ENCODE measurements around the gene NR1H4.
"Not testable (repeated sequence)": the region's sequence is repeated elsewhere in the genome, so short reads cannot be mapped to it uniquely, and the experiment has no call there.

The NR1H4 gene

GRCh38 chr12:100473716-100474150 is at the start of gene NR1H4:
TSS of gene NR1H4 (plus strand) at chr12:100473866. CDS start at chr12:100493324, 19,458 bp downstream.
- no peaks in the 10 kb centered on the region for H3K9me3 ChIP-seq (ENCODE audit: control insufficient read depth, low read depth, low read length)
- H3K9ac ChIP-seq (ENCODE audit: low read length), result no peak within 1 kb of the TSS
- H3K27me3 ChIP-seq (ENCODE audit: control insufficient read depth, insufficient read depth, low read length), result no peaks in the 10 kb centered on the region
- no peaks in the 10 kb centered on the region for H3K4me1 ChIP-seq (ENCODE audit: control insufficient read depth, low read depth, low read length)
- no peak within 1 kb of the TSS for H3K27ac ChIP-seq (ENCODE audit: low read length)
- H3K36me3 ChIP-seq (ENCODE audit: control insufficient read depth, low read depth, low read length), result no peaks in the 10 kb centered on the region
- H3K4me3 ChIP-seq (ENCODE audit: low read length), result no peak within 1 kb of the TSS

DNA sequence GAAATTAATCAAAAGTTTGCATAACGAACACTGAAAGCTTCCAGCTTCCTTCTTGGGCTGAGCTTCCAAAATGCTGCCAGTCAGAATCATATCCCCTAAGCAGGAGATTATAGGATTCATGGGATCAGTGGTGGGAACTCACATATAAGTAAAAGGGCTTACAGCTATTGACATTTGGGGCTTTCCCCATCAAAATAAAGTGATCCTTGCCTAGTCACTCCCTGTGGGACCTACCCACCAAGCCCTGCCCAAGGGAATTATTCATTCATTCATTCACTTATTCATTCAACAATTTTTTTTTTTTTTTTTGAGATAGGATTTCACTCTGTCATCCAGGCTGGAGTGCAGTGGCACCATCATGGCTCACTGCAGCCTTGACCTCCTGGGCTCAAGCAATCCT is 47.5 kb upstream of the NR1H4 start:
- no peaks in the 10 kb centered on the region for H3K27me3 ChIP-seq (ENCODE audit: control insufficient read depth, insufficient read depth, low read length)
- H3K9ac ChIP-seq (ENCODE audit: low read length), result no peak overlapping the region
- no peak overlapping the region for H3K27ac ChIP-seq (ENCODE audit: low read length)
- no peak overlapping the region for H3K4me3 ChIP-seq (ENCODE audit: low read length)
- no peaks in the 10 kb centered on the region for H3K36me3 ChIP-seq (ENCODE audit: control insufficient read depth, low read depth, low read length)
- H3K4me1 ChIP-seq (ENCODE audit: control insufficient read depth, low read depth, low read length), result no peaks in the 10 kb centered on the region
- no peaks in the 10 kb centered on the region for H3K9me3 ChIP-seq (ENCODE audit: control insufficient read depth, low read depth, low read length)

GRCh38 chr12:100427078-100427477 is 46.6 kb upstream of the NR1H4 start:
- H3K27ac ChIP-seq (ENCODE audit: low read length), result no peak overlapping the region
- no peaks in the 10 kb centered on the region for H3K27me3 ChIP-seq (ENCODE audit: control insufficient read depth, insufficient read depth, low read length)
- H3K9me3 ChIP-seq (ENCODE audit: control insufficient read depth, low read depth, low read length), result no peaks in the 10 kb centered on the region
- H3K4me1 ChIP-seq (ENCODE audit: control insufficient read depth, low read depth, low read length), result no peaks in the 10 kb centered on the region
- H3K36me3 ChIP-seq (ENCODE audit: control insufficient read depth, low read depth, low read length), result no peaks in the 10 kb centered on the region
- no peak overlapping the region for H3K4me3 ChIP-seq (ENCODE audit: low read length)
- H3K9ac ChIP-seq (ENCODE audit: low read length), result no peak overlapping the region

DNA sequence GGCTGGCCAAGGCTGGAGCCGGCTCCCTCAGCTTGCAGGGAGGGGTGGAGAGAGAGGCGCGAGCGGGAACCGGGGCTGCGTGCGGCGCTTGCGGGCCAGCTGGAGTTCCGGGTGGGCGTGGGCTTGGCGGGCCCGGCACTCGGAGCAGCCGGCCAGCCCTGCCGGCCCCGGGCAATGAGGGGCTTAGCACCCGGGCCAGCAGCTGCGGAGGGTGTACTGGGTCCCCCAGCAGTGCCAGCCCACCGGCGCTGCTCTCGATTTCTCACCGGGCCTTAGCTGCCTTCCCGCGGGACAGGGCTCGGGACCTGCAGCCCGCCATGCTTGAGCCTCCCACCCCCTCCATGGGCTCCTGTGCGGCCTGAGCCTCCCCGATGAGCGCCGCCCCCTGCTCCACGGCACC is 43.4 kb upstream of the NR1H4 start:
- not testable (repeated sequence) for H3K4me3 ChIP-seq (ENCODE audit: low read length); H3K9ac ChIP-seq (ENCODE audit: low read length); H3K27me3 ChIP-seq (ENCODE audit: control insufficient read depth, insufficient read depth, low read length); H3K9me3 ChIP-seq (ENCODE audit: control insufficient read depth, low read depth, low read length); H3K36me3 ChIP-seq (ENCODE audit: control insufficient read depth, low read depth, low read length); H3K4me1 ChIP-seq (ENCODE audit: control insufficient read depth, low read depth, low read length); H3K27ac ChIP-seq (ENCODE audit: low read length)

DNA sequence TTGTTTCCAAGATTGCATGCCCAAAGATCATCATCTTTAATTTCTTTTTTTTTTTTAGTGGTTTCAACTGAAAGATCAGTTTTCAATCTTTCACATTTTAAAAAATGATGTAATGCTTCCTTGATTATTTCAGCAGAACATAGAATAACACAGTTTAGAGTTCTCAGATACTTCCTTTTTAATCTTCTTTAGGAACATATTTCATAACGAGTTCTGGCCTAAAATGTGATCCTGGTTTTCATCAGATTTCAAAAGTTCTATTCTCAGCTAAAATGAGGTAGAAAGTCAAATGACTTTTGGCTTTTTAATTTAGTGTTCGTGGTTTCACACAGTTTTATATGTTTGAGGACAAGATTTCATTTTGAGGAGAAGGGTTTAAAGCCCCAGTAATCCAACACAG is 40.0 kb upstream of the NR1H4 start:
- Histone ChIP-seq H3K27me3 (ENCODE audit: control insufficient read depth, insufficient read depth, low read length) (no peaks in the 10 kb centered on the region), H3K4me1 (ENCODE audit: control insufficient read depth, low read depth, low read length) (no peaks in the 10 kb centered on the region), H3K4me3 (ENCODE audit: low read length) (no peak overlapping the region), H3K36me3 (ENCODE audit: control insufficient read depth, low read depth, low read length) (no peaks in the 10 kb centered on the region), H3K9me3 (ENCODE audit: control insufficient read depth, low read depth, low read length) (no peaks in the 10 kb centered on the region), H3K9ac (ENCODE audit: low read length) (no peak overlapping the region), H3K27ac (ENCODE audit: low read length) (no peak overlapping the region)

GRCh38 chr12:100434177-100434576 is 39.5 kb upstream of the NR1H4 start:
- Histone ChIP-seq H3K9ac (ENCODE audit: low read length) (no peak overlapping the region), H3K4me1 (ENCODE audit: control insufficient read depth, low read depth, low read length) (no peaks in the 10 kb centered on the region), H3K27me3 (ENCODE audit: control insufficient read depth, insufficient read depth, low read length) (no peaks in the 10 kb centered on the region), H3K36me3 (ENCODE audit: control insufficient read depth, low read depth, low read length) (no peaks in the 10 kb centered on the region), H3K4me3 (ENCODE audit: low read length) (no peak overlapping the region), H3K9me3 (ENCODE audit: control insufficient read depth, low read depth, low read length) (no peaks in the 10 kb centered on the region), H3K27ac (ENCODE audit: low read length) (no peak overlapping the region)

DNA sequence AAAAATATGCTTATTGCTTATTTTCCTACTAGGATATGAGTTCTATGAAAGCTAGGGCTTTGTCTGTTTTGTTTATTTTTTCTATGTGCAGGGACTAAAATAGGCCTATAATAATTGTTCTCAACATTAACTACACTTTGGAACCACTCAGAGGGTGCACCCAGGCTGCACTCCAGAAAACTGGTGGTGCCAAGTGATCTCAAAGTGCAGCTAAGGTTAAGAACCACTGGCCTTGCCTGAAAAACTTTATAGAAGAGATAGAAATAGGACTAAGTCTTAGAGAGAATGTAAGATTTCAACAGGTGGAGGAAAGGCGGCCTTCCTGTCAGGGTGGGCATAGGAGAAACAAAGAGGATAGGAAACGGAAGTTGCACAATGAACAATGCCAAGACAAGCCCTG is 37.7 kb upstream of the NR1H4 start:
- no peaks in the 10 kb centered on the region for H3K4me1 ChIP-seq (ENCODE audit: control insufficient read depth, low read depth, low read length)
- H3K4me3 ChIP-seq (ENCODE audit: low read length), result no peak overlapping the region
- H3K27me3 ChIP-seq (ENCODE audit: control insufficient read depth, insufficient read depth, low read length), result no peaks in the 10 kb centered on the region
- H3K36me3 ChIP-seq (ENCODE audit: control insufficient read depth, low read depth, low read length), result no peaks in the 10 kb centered on the region
- H3K9ac ChIP-seq (ENCODE audit: low read length), result no peak overlapping the region
- H3K9me3 ChIP-seq (ENCODE audit: control insufficient read depth, low read depth, low read length), result no peaks in the 10 kb centered on the region
- H3K27ac ChIP-seq (ENCODE audit: low read length), result no peak overlapping the region

DNA sequence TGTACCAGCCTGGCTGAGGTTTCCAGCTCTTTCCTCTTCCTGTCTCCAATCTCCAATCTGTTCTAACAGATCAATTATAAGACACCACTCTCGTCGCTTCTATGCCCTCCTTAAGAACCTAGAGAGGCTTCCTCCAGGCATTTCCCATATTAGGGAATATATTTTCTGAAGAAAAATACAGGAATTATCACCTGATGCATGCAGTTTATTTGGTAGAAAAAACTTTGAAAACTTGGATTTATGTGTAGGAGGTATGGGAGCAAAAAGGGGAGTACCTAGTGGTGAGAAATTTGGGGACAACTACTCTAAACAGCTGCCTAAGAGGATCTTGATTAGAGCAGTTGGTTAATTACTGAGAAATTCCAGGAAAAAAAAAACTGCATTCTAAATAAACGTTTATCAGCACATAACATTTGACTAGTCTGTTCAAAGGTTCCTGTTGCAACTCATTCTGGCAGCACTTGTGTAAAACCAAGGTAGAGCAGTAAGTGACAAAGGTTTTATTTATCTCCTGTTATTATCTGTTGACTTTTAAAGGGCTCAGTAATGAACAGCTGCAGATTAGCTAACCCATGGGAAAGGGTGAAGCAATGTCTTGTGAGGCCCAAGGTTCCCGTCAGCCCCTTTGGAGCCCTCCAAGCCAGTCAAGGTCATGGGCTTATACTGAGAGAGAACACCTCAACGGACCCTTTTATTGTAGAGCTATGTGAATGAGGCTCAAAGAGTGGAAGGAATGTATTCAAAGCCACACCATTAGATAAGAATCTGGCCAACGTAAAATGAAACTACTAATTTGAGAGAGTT is 36.4 kb upstream of the NR1H4 start:
- Histone ChIP-seq H3K36me3 (ENCODE audit: control insufficient read depth, low read depth, low read length) (no peaks in the 10 kb centered on the region), H3K4me1 (ENCODE audit: control insufficient read depth, low read depth, low read length) (no peaks in the 10 kb centered on the region), H3K9ac (ENCODE audit: low read length) (no peak overlapping the region), H3K9me3 (ENCODE audit: control insufficient read depth, low read depth, low read length) (no peaks in the 10 kb centered on the region), H3K27ac (ENCODE audit: low read length) (no peak overlapping the region), H3K27me3 (ENCODE audit: control insufficient read depth, insufficient read depth, low read length) (no peaks in the 10 kb centered on the region), H3K4me3 (ENCODE audit: low read length) (no peak overlapping the region)

- Histone ChIP-seq H3K9me3 (ENCODE audit: control insufficient read depth, low read depth, low read length) (no peaks in the 10 kb centered on the region), H3K9ac (ENCODE audit: low read length) (no peak overlapping the region), H3K27ac (ENCODE audit: low read length) (no peak overlapping the region), H3K27me3 (ENCODE audit: control insufficient read depth, insufficient read depth, low read length) (no peaks in the 10 kb centered on the region), H3K4me3 (ENCODE audit: low read length) (no peak overlapping the region), H3K4me1 (ENCODE audit: control insufficient read depth, low read depth, low read length) (no peaks in the 10 kb centered on the region), H3K36me3 (ENCODE audit: control insufficient read depth, low read depth, low read length) (no peaks in the 10 kb centered on the region)
These were observed 33.9 kb upstream of the NR1H4 start for GRCh38 chr12:100439797-100440196.

- Histone ChIP-seq H3K4me1 (ENCODE audit: control insufficient read depth, low read depth, low read length) (peaks cover 6% of the 10 kb centered on the region), H3K27ac (ENCODE audit: low read length) (no peak overlapping the region), H3K9ac (ENCODE audit: low read length) (no peak overlapping the region), H3K27me3 (ENCODE audit: control insufficient read depth, insufficient read depth, low read length) (no peaks in the 10 kb centered on the region), H3K36me3 (ENCODE audit: control insufficient read depth, low read depth, low read length) (no peaks in the 10 kb centered on the region), H3K4me3 (ENCODE audit: low read length) (no peak overlapping the region), H3K9me3 (ENCODE audit: control insufficient read depth, low read depth, low read length) (no peaks in the 10 kb centered on the region)
These were observed 31.3 kb upstream of the NR1H4 start for GRCh38 chr12:100442403-100442802.

DNA sequence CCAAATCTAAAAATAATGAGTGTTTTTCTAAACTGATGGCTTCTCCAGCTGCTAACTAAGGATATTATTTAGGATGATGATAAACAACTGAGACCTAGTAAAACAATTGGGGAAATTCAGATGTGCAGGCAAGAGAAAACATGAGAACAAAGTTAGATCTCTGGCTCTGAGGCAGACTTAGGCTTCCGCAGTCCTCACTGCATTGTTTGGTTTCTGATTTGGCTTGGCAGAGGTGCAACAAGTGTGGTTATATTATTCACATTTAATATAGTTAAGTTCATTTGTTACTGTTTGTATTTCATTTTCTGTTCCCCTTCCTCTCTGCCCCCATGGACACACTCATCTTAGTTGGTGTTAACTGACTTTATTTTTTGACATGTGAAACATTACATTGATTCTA is 30.2 kb upstream of the NR1H4 start:
- H3K9ac ChIP-seq (ENCODE audit: low read length), result no peak overlapping the region
- H3K36me3 ChIP-seq (ENCODE audit: control insufficient read depth, low read depth, low read length), result no peaks in the 10 kb centered on the region
- peaks cover 9% of the 10 kb centered on the region for H3K4me1 ChIP-seq (ENCODE audit: control insufficient read depth, low read depth, low read length)
- H3K27me3 ChIP-seq (ENCODE audit: control insufficient read depth, insufficient read depth, low read length), result no peaks in the 10 kb centered on the region
- H3K9me3 ChIP-seq (ENCODE audit: control insufficient read depth, low read depth, low read length), result no peaks in the 10 kb centered on the region
- H3K27ac ChIP-seq (ENCODE audit: low read length), result no peak overlapping the region
- H3K4me3 ChIP-seq (ENCODE audit: low read length), result no peak overlapping the region

GRCh38 chr12:100445081-100445481 is 28.6 kb upstream of the NR1H4 start:
- Histone ChIP-seq H3K4me1 (ENCODE audit: control insufficient read depth, low read depth, low read length) (peaks cover 9% of the 10 kb centered on the region), H3K4me3 (ENCODE audit: low read length) (no peak overlapping the region), H3K27ac (ENCODE audit: low read length) (no peak overlapping the region), H3K9me3 (ENCODE audit: control insufficient read depth, low read depth, low read length) (no peaks in the 10 kb centered on the region), H3K27me3 (ENCODE audit: control insufficient read depth, insufficient read depth, low read length) (no peaks in the 10 kb centered on the region), H3K36me3 (ENCODE audit: control insufficient read depth, low read depth, low read length) (no peaks in the 10 kb centered on the region), H3K9ac (ENCODE audit: low read length) (no peak overlapping the region)
